ENCODE data around the gene RIPK1.
A peak's percentile ranks its signal among the peaks of the same experiment; 100 is the strongest.
"Not testable (repeated sequence)": the region's sequence is repeated elsewhere in the genome, so short reads cannot be mapped to it uniquely, and the experiment has no call there.

Gene RIPK1

DNA sequence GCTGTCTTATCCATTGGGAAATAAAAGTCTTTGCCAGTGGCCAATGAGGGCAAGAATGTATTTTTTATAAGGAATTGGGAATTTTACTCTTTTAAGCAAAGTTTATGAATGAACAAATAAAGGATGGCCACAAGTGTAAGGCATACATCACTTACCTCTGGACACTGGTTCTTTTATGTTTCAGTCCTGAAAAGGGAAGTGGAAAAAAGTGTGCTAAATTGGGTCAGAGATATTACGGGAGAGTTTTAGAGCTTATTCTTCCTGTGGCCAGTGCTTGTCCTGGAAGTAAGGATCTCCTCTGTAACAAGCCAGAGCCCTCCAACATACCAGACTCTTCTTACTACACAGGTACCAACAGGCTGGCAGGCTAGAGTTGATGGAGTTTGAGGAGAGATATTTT, 22.5 kb upstream of the RIPK1 start:
- DNase-seq (ENCODE audit: low spot score): no peak

DNA sequence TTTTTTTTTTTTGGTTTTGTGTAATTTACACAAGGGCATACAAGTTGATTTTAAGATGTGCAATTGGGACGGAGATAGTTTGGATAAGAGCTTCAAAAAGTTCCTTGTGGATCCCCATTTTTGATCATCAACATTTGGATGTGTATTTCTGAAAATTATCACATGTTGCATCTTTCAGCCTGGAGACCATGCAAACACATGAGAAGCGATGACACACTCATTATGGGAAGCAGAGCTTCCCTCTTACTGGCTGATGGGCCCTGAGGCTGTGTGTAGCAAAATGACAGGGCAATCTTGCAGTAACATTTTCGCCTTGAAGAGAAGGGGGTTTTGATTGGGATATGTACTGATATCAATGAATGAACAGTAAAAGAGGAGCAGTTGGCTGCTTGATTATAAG, 22.0 kb upstream of the RIPK1 start:
- no peak for DNase-seq (ENCODE audit: low spot score)

DNA sequence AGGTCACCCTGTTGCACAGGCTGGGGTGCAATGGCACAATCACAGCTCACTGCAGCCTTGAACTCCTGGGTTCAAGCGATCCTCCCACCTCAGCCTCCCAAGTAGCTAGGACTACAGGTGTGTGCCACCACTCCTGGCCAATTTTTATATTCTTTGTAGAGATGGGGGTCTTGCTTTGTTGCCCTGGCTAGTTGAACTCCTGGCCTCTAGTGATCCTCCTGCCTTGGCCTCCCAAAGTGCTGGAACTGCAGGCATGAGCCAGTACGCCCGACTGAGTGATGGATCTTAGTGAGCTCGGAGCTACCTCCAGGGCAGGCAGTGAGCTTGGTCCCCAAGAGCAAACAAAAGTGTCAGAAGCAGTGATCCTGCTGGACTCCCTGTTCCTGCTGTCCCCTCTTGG, 20.3 kb upstream of the RIPK1 start:
- DNase-seq (ENCODE audit: low spot score): not testable (repeated sequence)

- DNase-seq (ENCODE audit: low spot score): no peak
Measured at GRCh38 chr6:3052481-3053230, 15.6 kb upstream of the RIPK1 start.

GRCh38 chr6:3053231-3053508, 15.1 kb upstream of the RIPK1 start:
- DNase-seq (ENCODE audit: low spot score): no peak

- peak; percentile 29 for DNase-seq (ENCODE audit: low spot score)
Measured at GRCh38 chr6:3054229-3055157, 13.8 kb upstream of the RIPK1 start.

DNA sequence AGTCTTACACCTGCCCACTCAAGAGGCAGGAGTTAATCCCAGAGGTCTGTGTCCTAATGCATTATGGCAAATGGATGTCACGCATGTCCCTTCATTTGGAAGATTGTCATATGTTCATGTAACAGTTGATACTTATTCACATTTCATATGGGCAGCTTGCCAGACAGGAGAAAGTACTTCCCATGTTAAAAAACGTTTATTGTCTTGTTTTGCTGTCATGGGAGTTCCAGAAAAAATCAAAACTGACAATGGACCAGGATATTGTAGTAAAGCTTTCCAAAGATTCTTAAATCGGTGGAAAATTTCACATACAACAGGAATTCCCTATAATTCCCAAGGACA, 13.2 kb upstream of the RIPK1 start:
- DNase-seq (ENCODE audit: low spot score): not testable (repeated sequence)

DNA sequence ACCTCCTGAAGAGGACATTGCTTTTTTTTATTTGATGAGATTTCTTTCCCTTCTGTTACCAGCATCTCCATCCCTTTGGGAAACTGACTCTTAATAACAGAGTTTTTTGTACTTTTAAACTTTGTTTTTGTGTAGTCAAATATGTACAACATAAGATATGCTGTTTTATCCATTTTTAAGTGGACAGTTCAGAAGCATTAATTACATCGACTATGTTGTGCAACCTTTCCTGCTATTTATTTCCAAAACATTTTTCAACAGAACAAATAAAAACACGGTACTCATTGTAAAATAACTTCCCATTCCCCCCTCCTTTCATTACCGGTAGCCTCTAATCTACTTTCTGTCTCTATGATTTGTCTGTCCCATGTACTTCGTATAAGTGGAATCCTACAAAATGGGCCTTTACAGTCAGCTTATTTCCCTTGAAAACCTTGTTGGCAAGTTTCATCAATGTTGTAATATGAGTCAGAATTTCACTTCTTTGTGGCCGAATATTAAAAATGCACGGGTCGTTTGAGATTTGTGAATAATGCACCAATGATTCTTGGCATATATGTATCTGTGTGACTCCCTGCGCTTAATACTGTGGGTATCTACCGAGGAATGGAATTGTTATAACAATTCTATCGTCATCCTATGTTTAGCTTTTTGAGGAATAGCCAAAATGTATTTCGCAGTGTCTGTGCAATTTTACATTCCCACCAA, 11.1 kb upstream of the RIPK1 start:
- DNase-seq (ENCODE audit: low spot score): no peak

- DNase-seq (ENCODE audit: low spot score): no peak
Measured at GRCh38 chr6:3058957-3059356, 9.3 kb upstream of the RIPK1 start.

DNA sequence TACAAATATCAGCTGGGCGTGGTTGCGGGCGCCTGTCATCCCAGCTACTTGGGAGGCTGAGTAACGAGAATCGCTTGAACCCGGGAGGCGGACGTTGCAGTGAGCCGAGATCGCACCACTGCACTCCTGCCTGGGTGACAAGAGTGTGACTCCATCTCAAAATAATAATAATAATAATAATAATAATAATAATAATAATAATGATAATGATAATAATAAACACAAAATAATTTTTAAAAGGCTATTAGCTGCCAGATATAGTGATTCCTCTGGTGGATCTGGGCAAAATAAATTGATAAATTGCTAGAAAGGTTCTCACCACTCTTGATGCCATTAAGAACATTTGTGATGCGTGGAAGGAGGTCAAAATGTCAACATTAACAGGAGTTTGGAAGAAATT, 8.2 kb upstream of the RIPK1 start:
- not testable (repeated sequence) for DNase-seq (ENCODE audit: low spot score)

DNA sequence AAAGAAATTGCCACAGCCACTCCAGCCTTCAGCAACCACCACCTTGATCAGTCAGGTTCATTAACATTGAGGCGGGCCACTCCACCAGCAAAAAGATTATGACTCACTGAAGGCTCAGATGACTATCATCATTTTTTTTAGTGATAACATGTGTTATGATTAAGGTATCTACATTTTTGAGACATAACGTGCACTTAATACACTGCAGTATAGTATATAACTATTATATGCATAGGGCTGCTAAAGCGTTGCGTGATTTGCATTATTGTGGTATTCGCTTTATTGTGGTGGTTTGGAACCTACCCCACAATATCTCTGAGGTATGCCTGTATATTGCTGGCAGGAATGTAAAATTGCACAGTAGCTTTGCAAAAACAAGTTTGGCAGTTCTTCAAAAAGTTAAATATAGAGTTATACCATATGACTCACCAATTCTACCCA, 6.8 kb upstream of the RIPK1 start:
- DNase-seq (ENCODE audit: low spot score): no peak

DNA sequence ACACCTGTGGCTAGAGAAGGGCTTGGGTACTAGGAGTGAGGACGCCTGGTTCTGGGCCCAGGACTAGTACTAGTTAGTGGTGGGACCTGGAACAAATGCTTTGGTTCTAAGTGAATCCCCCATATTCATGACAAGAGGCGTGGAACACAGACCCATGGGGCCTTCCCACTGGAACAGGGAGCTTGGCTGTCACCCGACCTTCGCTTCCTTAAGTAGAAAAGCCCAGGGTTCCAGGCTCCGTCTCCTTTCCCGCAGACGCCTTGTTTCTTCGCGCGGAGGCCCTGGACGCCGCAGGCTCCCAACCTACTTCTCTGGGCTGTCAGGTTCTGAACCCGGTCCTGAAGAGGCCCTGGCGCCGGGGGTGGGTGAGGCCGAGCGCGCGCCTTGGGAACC, 5.0 kb upstream of the RIPK1 start:
- DNase-seq (ENCODE audit: low spot score): not testable (repeated sequence)

- peak; percentile 95 for DNase-seq (ENCODE audit: low spot score)
Measured at GRCh38 chr6:3063733-3064700, 4.3 kb upstream of the RIPK1 start.

- no peak for DNase-seq (ENCODE audit: low spot score)
Measured at GRCh38 chr6:3071568-3071967, 3.3 kb downstream of the RIPK1 start.

GRCh38 chr6:3072798-3073197, 4.5 kb downstream of the RIPK1 start:
- no peak for DNase-seq (ENCODE audit: low spot score)

GRCh38 chr6:3073382-3073781, 5.1 kb downstream of the RIPK1 start:
- DNase-seq (ENCODE audit: low spot score): no peak

GRCh38 chr6:3075772-3076113, 7.4 kb downstream of the RIPK1 start:
- DNase-seq (ENCODE audit: low spot score): no peak

GRCh38 chr6:3076320-3076719, 8.0 kb downstream of the RIPK1 start:
- DNase-seq (ENCODE audit: low spot score): no peak

GRCh38 chr6:3077430-3077829, 9.1 kb downstream of the RIPK1 start:
- DNase-seq (ENCODE audit: low spot score): no peak

DNA sequence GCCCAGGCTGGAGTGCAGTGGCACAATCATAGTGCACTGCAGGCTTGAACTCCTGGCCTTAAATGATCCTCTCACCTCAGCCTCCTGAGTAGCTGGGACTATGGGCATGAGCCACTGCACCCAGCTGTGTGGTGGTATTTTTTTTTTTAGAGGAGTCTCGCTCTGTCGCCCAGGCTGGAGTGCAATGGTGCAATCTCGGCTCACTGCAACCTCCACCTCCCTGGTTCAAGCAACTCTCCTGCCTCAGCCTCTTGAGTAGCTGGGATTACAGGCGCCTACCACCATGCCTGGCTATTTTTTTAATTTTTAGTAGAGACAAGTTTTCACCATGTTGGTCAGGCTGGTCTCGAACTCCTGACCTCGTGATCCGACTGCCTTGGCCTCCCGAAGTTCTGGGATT, 10.7 kb downstream of the RIPK1 start:
- not testable (repeated sequence) for DNase-seq (ENCODE audit: low spot score)

- no peak for DNase-seq (ENCODE audit: low spot score)
Measured at GRCh38 chr6:3079682-3080081, 11.4 kb downstream of the RIPK1 start.

- DNase-seq (ENCODE audit: low spot score): no peak
Measured at GRCh38 chr6:3081960-3082359, 13.7 kb downstream of the RIPK1 start.

Data from AG08395 (cell line).